GM19193 (cell line): ENCODE measurements around the gene TMEM87B.

Source experiments
- POLR2A ChIP-seq: IDR thresholded peaks from 4 replicates; pipeline ENCODE4 v1.6.1; 2011; ENCODE audit not compliant: insufficient read depth, insufficient read length; ENCODE audit errors: extremely low read depth

Gene TMEM87B

GRCh38 chr2:112084689-112085374, 29.8 kb downstream of the TMEM87B start:
- TF ChIP-seq POLR2A: no peak

GRCh38 chr2:112085375-112085730, 30.3 kb downstream of the TMEM87B start:
- no peak for TF ChIP-seq POLR2A

- TF ChIP-seq POLR2A: no peak
These were observed 31.0 kb downstream of the TMEM87B start for GRCh38 chr2:112085916-112086669.

DNA sequence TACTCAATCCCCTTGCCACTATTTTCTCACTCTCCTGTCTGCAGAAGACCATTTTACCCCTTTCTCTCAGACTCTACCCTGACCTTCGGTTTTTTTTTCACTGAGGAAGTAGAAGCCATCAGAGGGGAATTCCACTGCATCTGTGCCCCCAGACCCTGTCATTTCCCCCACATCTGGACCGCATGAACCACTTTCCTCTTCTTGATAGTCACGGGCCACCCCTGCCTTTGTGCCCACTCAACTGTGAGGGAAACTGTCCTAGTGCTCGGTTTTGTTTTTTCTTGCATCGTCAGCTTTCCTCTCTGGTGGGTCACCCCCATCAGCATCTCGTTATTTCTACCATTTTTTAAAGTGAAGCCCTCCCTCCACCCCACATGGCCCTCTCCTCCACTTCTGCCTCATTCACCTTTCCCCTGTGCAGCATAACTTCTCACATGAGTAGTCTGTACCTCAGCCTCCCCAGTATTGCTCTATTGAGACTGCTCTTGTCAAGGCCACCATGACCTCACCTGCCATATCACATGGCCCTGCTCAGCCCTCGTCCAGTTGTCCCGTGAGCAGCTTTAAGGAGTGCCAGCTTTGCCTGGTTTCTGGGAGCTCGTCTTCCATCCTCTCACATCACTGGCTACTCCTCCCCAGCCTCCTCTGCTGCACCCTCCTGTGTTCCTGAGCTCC, 32.4 kb downstream of the TMEM87B start:
- TF ChIP-seq POLR2A: no peak

GRCh38 chr2:112089375-112089774, 34.3 kb downstream of the TMEM87B start:
- no peak for TF ChIP-seq POLR2A

DNA sequence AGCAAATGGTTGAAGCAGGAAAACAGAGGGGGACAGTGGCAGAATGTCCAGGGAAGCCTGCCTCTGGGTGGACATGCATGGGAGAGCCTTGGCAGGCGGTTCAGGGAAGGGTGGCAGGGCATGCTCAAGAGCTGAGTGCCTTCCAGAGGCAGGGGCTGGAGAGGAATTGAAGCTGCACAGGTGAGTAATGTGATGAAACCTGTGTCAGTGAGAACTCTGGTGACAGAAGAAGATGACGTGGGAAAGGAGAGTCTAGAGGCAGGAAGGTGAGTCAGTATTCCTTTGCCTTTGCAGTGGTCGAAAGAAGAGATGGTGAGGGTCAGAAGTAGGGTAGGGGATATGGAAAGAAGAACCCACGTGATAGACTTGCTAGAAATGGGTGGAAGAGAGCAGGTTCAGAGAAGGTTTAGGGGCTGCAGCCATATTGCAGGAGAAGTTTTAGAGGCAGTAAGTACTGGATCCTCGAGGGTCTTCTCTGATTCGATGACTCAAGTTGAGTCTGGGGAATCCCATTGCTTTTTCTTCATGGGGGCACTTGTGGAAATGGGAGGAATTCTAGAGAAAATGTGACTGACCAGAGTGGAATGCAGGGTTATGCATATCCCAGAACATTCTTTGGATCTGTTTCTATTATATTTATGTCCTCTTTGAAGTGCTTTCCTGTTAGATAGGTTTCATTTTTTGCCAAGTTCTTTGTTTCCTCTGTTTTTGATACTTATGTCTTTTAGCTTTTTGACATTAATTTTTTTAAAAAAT, 37.4 kb downstream of the TMEM87B start:
- no peak for TF ChIP-seq POLR2A

DNA sequence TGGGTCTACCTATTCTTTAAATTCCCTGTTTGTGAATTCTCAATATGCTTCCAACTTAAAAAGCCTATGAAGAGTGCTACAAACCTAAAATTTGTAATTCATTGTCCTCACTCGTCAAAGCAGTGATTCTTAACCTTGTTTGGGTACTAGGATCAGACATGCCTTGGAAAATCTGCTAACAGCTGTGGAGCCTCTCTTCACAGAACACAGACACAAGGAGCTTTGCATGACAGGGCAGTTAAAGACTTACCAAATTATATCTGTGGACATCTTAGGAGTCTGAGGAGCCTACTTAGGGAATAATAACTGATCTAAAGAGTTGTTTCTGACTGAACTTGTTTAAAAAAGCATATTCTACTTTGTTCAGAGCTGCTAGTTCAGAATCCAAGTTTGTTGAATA, 38.1 kb downstream of the TMEM87B start:
- TF ChIP-seq POLR2A: no peak

GRCh38 chr2:112095681-112096080, 40.6 kb downstream of the TMEM87B start:
- TF ChIP-seq POLR2A: no peak

- no peak for TF ChIP-seq POLR2A
These were observed 41.0 kb downstream of the TMEM87B start for GRCh38 chr2:112096098-112096497.

GRCh38 chr2:112108178-112108832, 53.2 kb downstream of the TMEM87B start:
- TF ChIP-seq POLR2A: no peak

DNA sequence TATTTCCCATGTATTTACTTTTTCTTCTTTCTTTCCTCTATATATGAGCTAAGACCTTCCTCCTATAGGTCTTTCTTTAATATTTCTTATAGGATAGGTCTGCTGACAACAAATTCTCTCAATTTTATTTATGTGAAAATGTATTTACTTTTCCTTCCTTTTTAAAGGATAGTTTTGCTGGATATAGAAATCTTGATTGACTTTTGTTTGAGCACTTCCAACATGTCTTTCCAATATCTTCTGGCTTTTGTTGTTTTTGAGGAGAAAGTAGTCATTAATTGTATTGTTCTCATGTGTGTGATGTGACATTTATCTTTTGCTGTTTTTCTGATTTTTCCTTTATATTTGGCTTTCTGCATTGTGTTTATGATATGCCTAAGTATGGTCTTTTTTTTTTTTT, 54.2 kb downstream of the TMEM87B start:
- TF ChIP-seq POLR2A: no peak

- no peak for TF ChIP-seq POLR2A
These were observed 55.9 kb downstream of the TMEM87B start for GRCh38 chr2:112110966-112111365.

GRCh38 chr2:112118148-112118547, 63.1 kb downstream of the TMEM87B start:
- TF ChIP-seq POLR2A: no peak

DNA sequence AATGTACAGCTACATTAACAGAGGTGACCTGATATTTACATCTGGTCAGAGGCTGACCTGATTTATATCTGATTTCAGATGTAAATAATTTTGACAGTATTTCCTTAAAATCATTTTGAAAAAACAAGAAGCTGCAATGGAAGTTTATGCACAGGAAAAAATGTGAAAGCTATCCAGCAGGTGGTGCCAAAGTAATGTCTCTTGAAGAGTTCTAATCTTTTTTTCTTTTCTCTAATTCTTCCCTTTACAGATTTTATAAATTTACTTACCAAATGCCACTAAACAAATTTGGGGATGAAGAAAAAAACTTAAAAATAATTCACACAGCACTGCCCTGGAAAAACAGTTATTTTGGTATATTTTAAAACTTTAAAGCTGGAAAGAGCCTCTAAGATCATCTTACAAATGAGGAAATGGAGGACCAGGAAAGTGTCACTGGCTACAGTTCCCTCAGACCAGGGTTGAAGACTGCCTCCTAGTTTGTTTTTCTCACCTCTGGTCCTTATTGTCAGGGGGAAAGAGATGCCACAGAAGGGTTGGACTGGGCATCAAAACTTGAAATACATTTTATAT, 66.7 kb downstream of the TMEM87B start:
- no peak for TF ChIP-seq POLR2A
